ENCODE results near the gene PELI2. TPM values are rescaled to one million over a fixed set of nuclear protein-coding genes. Genes with fewer than 3 reads are reported as not detected.

PELI2 gene
- total RNA-seq, 1 experiment from 2014 or later, result 23.5 TPM

DNA sequence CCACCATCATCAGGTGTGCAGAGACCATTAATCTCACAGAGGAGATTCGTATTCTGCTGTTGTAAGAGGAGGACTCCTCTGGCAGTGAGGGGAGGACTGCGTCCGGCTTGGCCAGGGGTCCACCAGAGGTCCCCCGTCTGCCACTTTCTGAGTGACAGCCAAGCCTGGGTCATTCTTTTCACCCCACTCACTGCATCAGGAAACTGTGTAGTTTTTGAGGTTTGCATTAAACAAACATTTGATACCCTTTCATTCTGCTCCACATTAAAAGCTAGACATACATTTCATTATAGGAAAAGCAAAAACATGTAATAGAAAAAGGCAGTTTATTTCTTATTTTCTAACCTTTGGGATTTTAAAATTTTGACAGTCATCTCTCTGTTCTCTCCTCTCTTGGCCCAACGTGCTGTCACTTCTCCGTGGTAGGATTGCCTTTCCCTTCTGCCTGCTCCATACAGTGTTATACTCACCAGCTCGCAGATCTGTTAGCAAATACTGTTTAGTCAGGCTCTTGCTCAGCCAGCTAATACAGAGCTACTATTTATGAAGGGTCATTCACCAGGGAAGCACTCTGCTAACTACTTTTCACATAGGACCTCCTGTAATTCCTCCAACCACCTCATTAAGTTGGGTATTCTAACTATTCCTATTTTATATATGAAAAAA, 99.3 kb downstream of the PELI2 start:
- CTCF ChIA-PET, result interaction anchor here (1.3 kb wide), 1 partner anchor 123 kb away, joined by 3 read pairs; no protein-coding TSS in a partner anchor
- peaks cover 19% of the 10 kb centered on the region for H3K4me1 Mint-ChIP-seq

DNA sequence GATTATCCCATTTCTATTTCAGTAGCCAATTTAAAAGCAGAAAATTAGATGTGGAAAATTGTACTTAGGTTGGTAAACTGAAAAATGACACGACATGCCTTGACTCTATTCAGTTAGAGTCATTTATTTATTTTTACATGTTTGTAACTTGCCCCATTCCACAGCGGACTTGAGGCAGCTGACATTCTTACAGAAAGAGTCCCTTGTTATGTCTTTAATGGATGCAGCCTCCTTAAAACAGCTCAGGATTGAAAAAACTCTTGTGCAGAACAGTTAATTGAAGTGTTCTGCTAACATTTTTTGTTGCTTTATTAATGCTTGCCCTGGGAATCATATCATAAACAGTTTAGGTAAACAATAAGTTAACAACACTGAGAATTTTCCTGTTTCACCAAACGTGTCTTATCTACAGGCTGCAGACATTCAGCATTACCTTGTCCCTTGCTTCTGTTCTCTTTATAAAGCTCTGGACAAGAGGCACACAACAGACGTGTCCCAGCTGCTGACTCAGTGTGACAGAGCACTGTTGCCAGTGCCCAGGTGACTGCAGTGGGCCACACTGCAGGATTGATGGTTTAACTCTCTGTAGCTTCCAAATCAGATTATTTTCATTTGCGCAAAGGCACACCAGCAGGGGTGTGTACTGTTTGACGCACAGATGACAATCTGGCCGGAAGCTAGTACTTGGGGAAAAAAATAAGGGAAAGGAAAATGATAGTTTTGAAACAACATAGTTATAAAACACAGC, 101.6 kb downstream of the PELI2 start:
- ChIA-PET POLR2A (no interaction called here), CTCF (no interaction called here)
- peaks cover 11% of the 10 kb centered on the region for H3K4me1 Mint-ChIP-seq
- no peaks in the 10 kb centered on the region for H3K27me3 Mint-ChIP-seq (ENCODE audit: low read depth)
- H3K27ac Mint-ChIP-seq, result no peak overlapping the region
- TF ChIP-seq KAT7 (CRISPR knock-in tag; IDR thresholded peaks at IDR 0.05; ENCODE audit: borderline replicate concordance) (no peak), JAZF1 (CRISPR knock-in tag; IDR thresholded peaks at IDR 0.05) (no peak), SOX15 (CRISPR knock-in tag; IDR thresholded peaks at IDR 0.05) (no peak), TP53 (CRISPR knock-in tag; IDR thresholded peaks at IDR 0.05) (no peak), CREM (CRISPR knock-in tag; IDR thresholded peaks at IDR 0.05) (no peak), EMX1 (CRISPR knock-in tag; IDR thresholded peaks at IDR 0.05) (no peak), ZNF263 (CRISPR knock-in tag; IDR thresholded peaks at IDR 0.05; ENCODE audit: low read depth) (no peak), NR1H2 (CRISPR knock-in tag; IDR thresholded peaks at IDR 0.05) (no peak), NR2C2 (CRISPR knock-in tag; IDR thresholded peaks at IDR 0.05) (no peak), TEAD4 (CRISPR knock-in tag; IDR thresholded peaks at IDR 0.05) (no peak), ZNF396 (CRISPR knock-in tag; IDR thresholded peaks at IDR 0.05; ENCODE audit: borderline replicate concordance) (no peak), MXD4 (CRISPR knock-in tag; IDR thresholded peaks at IDR 0.05; ENCODE audit: borderline replicate concordance) (no peak), NFE2L1 (CRISPR knock-in tag; IDR thresholded peaks at IDR 0.05) (no peak)
- TF ChIP-seq, protein P1, sequence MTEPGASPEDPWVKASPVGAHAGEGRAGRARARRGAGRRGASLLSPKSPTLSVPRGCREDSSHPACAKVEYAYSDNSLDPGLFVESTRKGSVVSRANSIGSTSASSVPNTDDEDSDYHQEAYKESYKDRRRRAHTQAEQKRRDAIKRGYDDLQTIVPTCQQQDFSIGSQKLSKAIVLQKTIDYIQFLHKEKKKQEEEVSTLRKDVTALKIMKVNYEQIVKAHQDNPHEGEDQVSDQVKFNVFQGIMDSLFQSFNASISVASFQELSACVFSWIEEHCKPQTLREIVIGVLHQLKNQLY (CRISPR knock-in tag; IDR thresholded peaks at IDR 0.05), result no peak
- TF ChIP-seq, protein P2, sequence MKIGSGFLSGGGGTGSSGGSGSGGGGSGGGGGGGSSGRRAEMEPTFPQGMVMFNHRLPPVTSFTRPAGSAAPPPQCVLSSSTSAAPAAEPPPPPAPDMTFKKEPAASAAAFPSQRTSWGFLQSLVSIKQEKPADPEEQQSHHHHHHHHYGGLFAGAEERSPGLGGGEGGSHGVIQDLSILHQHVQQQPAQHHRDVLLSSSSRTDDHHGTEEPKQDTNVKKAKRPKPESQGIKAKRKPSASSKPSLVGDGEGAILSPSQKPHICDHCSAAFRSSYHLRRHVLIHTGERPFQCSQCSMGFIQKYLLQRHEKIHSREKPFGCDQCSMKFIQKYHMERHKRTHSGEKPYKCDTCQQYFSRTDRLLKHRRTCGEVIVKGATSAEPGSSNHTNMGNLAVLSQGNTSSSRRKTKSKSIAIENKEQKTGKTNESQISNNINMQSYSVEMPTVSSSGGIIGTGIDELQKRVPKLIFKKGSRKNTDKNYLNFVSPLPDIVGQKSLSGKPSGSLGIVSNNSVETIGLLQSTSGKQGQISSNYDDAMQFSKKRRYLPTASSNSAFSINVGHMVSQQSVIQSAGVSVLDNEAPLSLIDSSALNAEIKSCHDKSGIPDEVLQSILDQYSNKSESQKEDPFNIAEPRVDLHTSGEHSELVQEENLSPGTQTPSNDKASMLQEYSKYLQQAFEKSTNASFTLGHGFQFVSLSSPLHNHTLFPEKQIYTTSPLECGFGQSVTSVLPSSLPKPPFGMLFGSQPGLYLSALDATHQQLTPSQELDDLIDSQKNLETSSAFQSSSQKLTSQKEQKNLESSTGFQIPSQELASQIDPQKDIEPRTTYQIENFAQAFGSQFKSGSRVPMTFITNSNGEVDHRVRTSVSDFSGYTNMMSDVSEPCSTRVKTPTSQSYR (CRISPR knock-in tag; IDR thresholded peaks at IDR 0.05), result no peak
- H3K9me3 Mint-ChIP-seq, result no peaks in the 10 kb centered on the region
- no peak for ATAC-seq
- no peaks in the 10 kb centered on the region for H3K36me3 Mint-ChIP-seq
- no peak overlapping the region for H3K4me3 Mint-ChIP-seq
- no peak for DNase-seq (ENCODE audit: low spot score)

More for the DNA sequence above, 99.3 kb downstream of the PELI2 start:
- no peak for DNase-seq (ENCODE audit: low spot score)
- H3K27ac Mint-ChIP-seq, result no peak overlapping the region
- POLR2A ChIA-PET, result no interaction called here
- no peak for ATAC-seq
- no peak overlapping the region for H3K4me3 Mint-ChIP-seq
- H3K36me3 Mint-ChIP-seq, result no peaks in the 10 kb centered on the region
- H3K27me3 Mint-ChIP-seq (ENCODE audit: low read depth), result no peaks in the 10 kb centered on the region
- no peaks in the 10 kb centered on the region for H3K9me3 Mint-ChIP-seq
- TF ChIP-seq, protein P3, sequence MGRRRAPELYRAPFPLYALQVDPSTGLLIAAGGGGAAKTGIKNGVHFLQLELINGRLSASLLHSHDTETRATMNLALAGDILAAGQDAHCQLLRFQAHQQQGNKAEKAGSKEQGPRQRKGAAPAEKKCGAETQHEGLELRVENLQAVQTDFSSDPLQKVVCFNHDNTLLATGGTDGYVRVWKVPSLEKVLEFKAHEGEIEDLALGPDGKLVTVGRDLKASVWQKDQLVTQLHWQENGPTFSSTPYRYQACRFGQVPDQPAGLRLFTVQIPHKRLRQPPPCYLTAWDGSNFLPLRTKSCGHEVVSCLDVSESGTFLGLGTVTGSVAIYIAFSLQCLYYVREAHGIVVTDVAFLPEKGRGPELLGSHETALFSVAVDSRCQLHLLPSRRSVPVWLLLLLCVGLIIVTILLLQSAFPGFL (CRISPR knock-in tag; IDR thresholded peaks at IDR 0.05; ENCODE audit: borderline replicate concordance), result no peak
- TF ChIP-seq GTF2I (CRISPR knock-in tag; conservative IDR thresholded peaks at IDR 0.05) (no peak), ELF4 (CRISPR knock-in tag; IDR thresholded peaks at IDR 0.05; ENCODE audit: low read depth) (no peak), ZNF263 (CRISPR knock-in tag; IDR thresholded peaks at IDR 0.05; ENCODE audit: low read depth) (0 out of 2 replicates have a peak, but pooled peaks have one; percentile 33)

Measured in WTC11 (cell line).